ENCODE data around the gene TENT4B. TPM values are rescaled to one million over a fixed set of nuclear protein-coding genes. Genes with fewer than 3 reads are reported as not detected.
"Not testable (repeated sequence)": the region's sequence is repeated elsewhere in the genome, so short reads cannot be mapped to it uniquely, and the experiment has no call there.

Gene TENT4B
- total RNA-seq, 1 donor from 2014 or later = 19.8 TPM

DNA sequence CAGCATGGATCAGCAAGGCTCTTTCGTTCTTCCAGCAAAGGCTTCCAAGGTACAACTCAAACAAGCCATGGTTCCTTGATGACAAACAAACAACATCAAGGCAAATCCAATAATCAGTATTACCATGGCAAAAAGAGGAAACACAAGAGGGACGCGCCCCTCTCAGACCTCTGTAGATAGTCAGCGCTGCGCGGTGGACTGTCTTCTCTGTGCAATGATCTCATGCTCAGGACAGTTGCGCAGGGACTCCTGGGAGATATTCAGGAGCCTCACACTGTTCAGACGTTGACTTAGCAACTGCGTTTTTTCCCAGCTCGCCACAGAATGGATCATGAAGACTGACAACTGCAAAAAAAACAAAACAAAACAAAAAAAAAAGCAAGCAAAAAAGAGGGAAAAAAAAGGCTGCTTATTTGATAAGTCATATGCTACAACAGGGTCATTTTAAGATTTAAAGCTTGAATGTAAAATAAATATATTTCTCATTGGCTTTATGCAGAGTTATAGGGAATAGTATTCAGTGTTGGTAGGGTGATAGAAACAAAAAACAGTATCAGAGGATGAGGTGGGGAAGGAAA lies 76.1 kb downstream of the TENT4B start:
- Mint-ChIP-seq H3K36me3 (ENCODE audit: low read depth) (peaks cover 26% of the 10 kb centered on the region), H3K4me3 (no peak overlapping the region), H3K27ac (no peak overlapping the region), H3K4me1 (ENCODE audit: low read depth) (peaks cover 13% of the 10 kb centered on the region), H3K27me3 (ENCODE audit: insufficient read depth) (no peaks in the 10 kb centered on the region), H3K9me3 (no peaks in the 10 kb centered on the region)
- DNase-seq (ENCODE audit: low spot score) = no peak
- intact Hi-C loops (cut with micrococcal nuclease) = no loop called here

DNA sequence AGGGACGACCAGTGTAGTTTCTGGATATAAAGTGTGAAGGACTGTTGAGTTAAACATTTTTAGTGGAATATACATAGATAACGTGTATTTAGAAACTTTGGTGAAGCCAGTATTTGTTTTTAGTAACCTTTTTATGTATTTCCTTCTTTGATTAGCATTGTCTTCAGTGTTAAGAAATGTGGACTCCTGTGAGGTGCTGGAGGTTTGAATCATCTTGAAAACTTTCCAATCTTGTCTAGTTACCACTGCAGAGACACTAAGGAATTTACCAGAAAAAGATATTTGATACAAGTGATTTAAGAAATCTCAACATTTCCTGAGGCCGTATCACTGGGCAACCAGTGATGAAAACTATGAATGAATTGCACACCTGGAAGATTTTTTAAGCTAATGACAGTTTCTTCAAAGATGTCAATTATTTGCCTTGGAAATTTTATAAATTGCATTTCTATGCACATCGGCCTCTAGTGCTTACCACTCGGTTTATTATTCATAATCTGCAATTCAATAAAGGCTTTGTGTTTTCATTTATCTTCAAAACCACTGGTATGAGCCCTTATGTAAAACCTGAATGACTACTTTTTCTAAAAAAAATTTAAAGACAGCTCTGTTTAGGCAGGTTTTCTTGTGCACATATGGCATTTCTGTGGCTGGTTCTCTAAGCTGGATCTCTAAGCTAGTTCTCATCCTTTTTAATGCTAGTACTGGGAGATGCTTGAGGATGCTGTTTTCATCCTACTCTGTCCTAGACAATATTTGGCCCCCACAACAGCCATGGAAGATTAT lies 81.9 kb downstream of the TENT4B start:
- no peaks in the 10 kb centered on the region for H3K9me3 Mint-ChIP-seq
- no peaks in the 10 kb centered on the region for H3K36me3 Mint-ChIP-seq (ENCODE audit: low read depth)
- peaks cover 4% of the 10 kb centered on the region for H3K27me3 Mint-ChIP-seq (ENCODE audit: insufficient read depth)
- no peak overlapping the region for H3K4me3 Mint-ChIP-seq
- H3K4me1 Mint-ChIP-seq (ENCODE audit: low read depth) = no peaks in the 10 kb centered on the region
- intact Hi-C loops (cut with micrococcal nuclease) = no loop called here
- H3K27ac Mint-ChIP-seq = no peak overlapping the region
- DNase-seq (ENCODE audit: low spot score) = no peak

DNA sequence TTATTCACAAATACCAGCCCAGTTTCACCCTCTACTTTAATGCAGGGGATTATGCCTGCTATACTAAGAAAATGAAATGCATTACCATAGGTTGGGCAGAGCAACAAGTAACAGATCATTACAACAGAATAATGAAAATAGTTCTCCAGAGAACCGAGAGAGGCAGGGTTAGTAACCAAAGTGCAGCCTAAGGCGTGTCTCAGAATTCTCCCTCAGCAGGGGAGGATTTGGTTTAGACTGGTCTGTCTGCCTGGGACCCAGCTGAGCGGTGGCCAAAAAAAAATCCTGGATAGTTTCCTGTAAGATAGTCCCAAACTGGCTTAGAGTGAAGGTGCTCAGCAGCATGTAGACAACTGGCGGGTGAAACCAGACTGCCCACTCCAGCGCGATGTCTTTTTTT lies 82.5 kb downstream of the TENT4B start:
- no peaks in the 10 kb centered on the region for H3K36me3 Mint-ChIP-seq (ENCODE audit: low read depth)
- intact Hi-C loops (cut with micrococcal nuclease) = no loop called here
- no peak for DNase-seq (ENCODE audit: low spot score)
- H3K9me3 Mint-ChIP-seq = no peaks in the 10 kb centered on the region
- H3K4me3 Mint-ChIP-seq = no peak overlapping the region
- no peak overlapping the region for H3K27ac Mint-ChIP-seq
- peaks cover 10% of the 10 kb centered on the region for H3K27me3 Mint-ChIP-seq (ENCODE audit: insufficient read depth)
- H3K4me1 Mint-ChIP-seq (ENCODE audit: low read depth) = no peaks in the 10 kb centered on the region

DNA sequence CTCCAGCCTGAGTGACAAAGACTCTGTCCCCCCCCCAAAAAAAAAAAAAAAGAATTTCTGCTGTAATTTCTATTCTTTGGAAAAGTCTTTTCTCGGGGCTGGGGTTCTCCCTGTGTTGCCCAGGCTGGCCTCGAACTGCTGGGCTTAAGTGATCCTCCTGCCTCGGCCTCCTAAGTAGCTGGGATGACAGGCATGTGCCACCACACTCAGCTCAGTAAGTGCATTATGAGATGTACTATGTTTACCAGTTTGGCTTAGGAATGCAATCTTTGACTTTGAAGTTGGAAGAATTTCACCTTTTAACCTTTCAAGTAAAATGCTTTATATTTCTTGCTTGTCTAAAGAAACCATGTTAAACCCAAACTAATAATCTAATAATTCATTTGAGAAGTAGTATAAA lies 85.2 kb downstream of the TENT4B start:
- Mint-ChIP-seq H3K27ac (no peak overlapping the region), H3K27me3 (ENCODE audit: insufficient read depth) (peaks cover 14% of the 10 kb centered on the region), H3K36me3 (ENCODE audit: low read depth) (no peaks in the 10 kb centered on the region), H3K9me3 (no peaks in the 10 kb centered on the region), H3K4me1 (ENCODE audit: low read depth) (no peaks in the 10 kb centered on the region), H3K4me3 (no peak overlapping the region)
- DNase-seq (ENCODE audit: low spot score) = no peak
- intact Hi-C loops (cut with micrococcal nuclease) = no loop called here

DNA sequence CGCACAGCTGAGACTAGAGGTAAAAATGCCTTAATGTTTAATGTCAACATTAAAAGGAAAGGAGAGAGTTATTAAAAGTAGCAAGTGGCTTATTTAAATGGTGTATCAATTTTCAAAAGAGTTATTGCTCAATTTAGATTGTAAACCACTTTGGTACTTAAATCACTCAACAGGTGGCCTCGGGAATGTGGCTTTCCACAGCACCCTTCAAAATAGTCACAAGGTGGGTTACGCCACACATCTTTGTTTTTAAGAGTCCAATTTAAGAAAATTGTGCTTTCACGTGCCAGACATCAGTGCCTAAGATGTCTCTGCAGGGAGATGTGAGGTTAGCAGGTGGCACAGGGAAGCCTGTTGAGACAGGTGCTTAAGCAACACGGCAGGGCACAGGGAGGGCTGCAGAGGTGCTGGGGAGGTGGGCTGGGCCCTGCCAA lies 85.8 kb downstream of the TENT4B start:
- Mint-ChIP-seq H3K27me3 (ENCODE audit: insufficient read depth) (peaks cover 16% of the 10 kb centered on the region), H3K36me3 (ENCODE audit: low read depth) (no peaks in the 10 kb centered on the region), H3K4me1 (ENCODE audit: low read depth) (no peaks in the 10 kb centered on the region)

DNA sequence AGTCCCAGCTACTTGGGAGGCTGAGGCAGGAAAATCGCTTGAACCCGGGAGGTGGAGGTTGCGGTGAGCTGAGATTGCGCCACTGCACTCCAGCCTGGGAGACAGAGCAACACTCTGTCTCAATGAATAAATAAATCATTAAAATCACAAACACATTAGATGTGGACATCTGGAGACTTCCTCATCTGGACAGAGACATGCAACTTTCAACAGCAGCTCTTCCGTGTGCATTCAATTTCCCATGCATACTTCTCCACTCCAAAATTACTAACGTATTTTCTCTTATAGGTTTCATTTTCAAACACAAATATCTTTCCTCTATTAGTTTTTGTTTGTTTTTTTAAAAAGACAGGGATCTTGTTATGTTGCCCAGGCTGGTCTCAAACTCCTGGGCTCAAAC lies 89.9 kb downstream of the TENT4B start:
- H3K36me3 Mint-ChIP-seq (ENCODE audit: low read depth) = not testable (repeated sequence)
- peaks cover 16% of the 10 kb centered on the region for H3K4me1 Mint-ChIP-seq (ENCODE audit: low read depth)

More for the DNA sequence above, 85.8 kb downstream of the TENT4B start:
- no peaks in the 10 kb centered on the region for H3K9me3 Mint-ChIP-seq
- intact Hi-C loops (cut with micrococcal nuclease) = no loop called here
- no peak overlapping the region for H3K4me3 Mint-ChIP-seq
- DNase-seq (ENCODE audit: low spot score) = no peak
- no peak overlapping the region for H3K27ac Mint-ChIP-seq

DNA sequence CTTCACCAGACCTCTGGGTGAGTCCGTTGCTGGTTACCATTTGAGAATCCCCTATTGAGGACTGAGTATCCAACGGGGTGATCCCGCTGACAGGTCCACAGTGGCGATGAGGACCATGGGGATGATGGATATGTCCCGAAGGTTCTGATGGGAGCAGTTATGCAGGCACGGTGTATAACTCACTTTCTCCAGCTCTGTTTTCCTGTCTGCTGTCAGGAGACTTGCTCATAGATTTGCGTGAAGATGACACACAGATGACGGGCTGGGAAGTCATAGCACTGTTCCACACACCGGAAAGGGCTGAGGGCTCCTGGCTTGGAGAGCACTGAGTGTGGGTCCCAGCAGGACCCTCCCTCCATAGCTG lies 91.0 kb downstream of the TENT4B start:
- no peak for DNase-seq (ENCODE audit: low spot score)
- Mint-ChIP-seq H3K27ac (no peak overlapping the region), H3K27me3 (ENCODE audit: insufficient read depth) (peaks cover 12% of the 10 kb centered on the region), H3K4me1 (ENCODE audit: low read depth) (peaks cover 16% of the 10 kb centered on the region), H3K36me3 (ENCODE audit: low read depth) (no peaks in the 10 kb centered on the region), H3K4me3 (no peak overlapping the region), H3K9me3 (no peaks in the 10 kb centered on the region)
- intact Hi-C loops (cut with micrococcal nuclease) = loop anchor here (2.0 kb wide), 1 partner anchor 31 kb away; no protein-coding TSS in a partner anchor

More for the DNA sequence above, 89.9 kb downstream of the TENT4B start:
- DNase-seq (ENCODE audit: low spot score); H3K4me3 Mint-ChIP-seq; H3K27ac Mint-ChIP-seq; intact Hi-C loops (cut with micrococcal nuclease); H3K9me3 Mint-ChIP-seq: not testable (repeated sequence)
- peaks cover 12% of the 10 kb centered on the region for H3K27me3 Mint-ChIP-seq (ENCODE audit: insufficient read depth)

DNA sequence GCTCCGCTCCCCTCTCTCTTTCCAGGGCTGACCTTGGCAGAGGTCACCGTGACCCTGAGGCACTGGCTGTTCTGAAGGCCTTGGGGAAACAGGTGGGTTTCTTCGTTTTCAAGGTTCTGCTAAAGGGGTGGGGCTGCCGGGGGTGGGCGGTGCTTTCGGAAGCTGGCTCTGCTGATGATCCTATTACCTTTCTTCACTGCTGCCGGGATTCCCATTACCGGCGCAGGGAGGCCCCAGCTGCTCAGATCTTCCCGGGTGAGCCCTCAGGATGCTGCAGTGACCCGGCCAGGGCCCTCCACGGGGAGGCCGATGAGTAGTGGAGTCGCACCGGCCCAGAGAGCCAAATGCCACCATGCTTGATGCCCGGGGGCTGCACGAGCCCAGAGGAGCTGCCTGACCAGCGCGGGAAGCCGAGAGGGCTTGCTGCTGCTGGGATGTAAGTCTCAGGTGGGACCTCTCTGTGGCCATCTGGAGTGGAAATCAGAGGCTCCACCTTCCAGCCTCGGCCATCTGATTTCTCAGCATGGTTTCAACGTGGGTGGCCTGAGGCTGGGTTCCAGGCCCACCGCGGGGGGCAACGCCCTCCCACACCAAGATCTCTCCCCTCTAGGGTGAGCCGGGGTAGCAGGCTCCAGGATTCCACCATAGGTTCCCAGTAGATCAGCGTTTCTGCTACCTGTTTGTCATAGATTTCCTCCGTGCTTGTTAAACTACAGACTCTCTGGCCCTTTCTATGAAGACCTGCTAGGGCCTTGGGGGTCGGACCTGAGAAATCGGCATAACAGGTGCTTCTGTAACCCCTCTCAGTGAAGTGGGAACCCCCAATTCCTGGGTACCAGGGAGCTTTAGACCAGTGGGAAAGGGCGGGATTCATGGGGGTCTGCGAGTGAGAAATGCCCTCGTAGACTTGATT lies 91.7 kb downstream of the TENT4B start:
- Mint-ChIP-seq H3K36me3 (ENCODE audit: low read depth) (no peaks in the 10 kb centered on the region), H3K27ac (peak overlapping the region; percentile 71)

DNA sequence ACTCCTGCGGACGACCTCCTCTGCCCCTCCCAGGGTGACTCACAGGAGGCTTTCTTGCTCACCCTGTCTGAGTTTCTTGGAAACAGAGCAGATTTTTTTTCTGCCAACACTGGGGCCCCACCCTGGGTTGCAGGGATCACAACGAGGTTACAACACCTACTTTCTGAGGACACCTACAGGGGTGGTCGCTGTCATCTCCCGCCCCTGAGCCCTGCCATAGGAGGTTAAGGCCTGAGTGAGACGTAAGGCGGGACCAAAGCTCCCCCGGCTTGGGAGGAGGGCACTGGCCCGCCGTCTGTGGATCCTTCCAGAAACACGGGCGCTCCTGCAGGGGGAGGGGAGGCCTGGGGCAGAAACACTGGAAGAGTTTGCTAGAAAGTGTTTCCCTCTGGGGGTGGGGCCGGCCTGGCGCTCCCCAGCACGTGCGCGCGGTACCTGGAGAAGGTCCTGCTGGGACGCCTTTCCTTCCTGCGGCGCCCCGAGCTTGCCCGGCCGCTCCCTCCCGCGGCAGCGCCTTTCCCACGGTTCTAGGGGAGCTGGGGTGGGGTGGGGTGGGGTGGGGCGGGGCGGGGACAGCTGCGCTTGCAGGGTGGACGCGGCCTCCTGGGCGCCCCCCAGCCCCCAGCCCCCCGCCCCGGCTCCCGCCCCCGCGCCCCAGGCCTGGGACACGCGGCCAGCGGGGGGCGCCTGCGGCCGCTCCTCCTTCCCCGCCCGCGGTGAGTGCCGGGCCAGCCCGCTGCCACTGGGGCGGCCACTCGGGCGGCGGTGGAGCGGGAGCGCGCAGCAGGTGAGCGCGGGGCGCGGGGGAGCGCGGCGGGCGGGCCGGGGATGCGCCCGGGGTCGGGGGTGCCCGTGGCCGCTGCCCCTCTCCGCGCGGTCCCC lies 92.6 kb downstream of the TENT4B start:
- peak overlapping the region; percentile 71 for H3K27ac Mint-ChIP-seq

More for the DNA sequence above, 91.7 kb downstream of the TENT4B start:
- Mint-ChIP-seq H3K9me3 (no peaks in the 10 kb centered on the region), H3K4me1 (ENCODE audit: low read depth) (peaks cover 16% of the 10 kb centered on the region), H3K4me3 (peak overlapping the region; percentile 83), H3K27me3 (ENCODE audit: insufficient read depth) (peaks cover 12% of the 10 kb centered on the region)
- intact Hi-C loops (cut with micrococcal nuclease) = loop anchor here (1.0 to 5.0 kb wide), 4 partner anchors 20 to 73 kb away; no protein-coding TSS in a partner anchor
- no peak for DNase-seq (ENCODE audit: low spot score)

DNA sequence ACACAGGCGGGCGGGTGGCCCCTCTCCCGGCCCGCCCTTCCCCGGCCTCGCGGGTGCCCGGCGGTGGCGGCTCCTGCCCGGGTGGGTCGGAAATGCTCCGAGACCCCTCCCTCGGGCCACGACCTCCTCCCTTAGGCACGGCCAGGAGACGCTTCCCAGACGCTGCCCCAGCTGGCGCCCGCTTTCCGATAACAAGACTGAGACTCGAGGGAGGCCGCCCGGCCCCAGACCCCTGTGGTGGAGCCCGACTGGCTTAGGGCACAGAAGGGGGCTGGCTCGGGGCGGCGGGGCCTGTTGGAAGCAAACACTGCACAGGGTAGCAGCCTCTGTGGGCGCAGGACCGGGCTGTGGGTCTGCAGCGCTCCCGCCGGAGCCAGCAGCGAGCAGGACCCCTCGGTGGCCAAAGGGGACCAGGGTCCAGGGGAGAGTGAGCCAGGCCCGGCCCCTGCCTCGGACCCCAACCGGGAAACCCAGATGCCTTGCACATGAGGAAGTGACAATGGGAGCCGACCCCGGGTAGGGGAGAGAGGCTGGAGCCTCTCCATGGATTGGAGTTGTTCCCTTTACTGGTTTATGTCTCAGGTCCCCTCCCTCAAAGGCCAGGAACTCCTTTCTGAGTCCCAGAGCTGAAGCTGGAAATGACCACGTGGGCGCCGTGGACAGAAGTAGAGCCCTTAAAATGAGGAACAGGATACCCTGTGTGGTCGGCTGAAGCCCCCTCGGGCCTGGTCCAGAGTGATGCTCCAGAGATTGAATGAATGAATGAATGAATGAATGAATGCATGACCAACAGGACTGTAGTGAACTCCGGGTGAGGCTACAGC lies 93.4 kb downstream of the TENT4B start:
- intact Hi-C loops (cut with micrococcal nuclease) = loop anchor here (5.0 kb wide), 1 partner anchor 71 kb away; no protein-coding TSS in a partner anchor
- no peak overlapping the region for H3K27ac Mint-ChIP-seq
- no peak for DNase-seq (ENCODE audit: low spot score)

More for the DNA sequence above, 92.6 kb downstream of the TENT4B start:
- DNase-seq (ENCODE audit: low spot score) = peak; percentile 34
- no peaks in the 10 kb centered on the region for H3K9me3 Mint-ChIP-seq
- peaks cover 6% of the 10 kb centered on the region for H3K27me3 Mint-ChIP-seq (ENCODE audit: insufficient read depth)
- H3K4me1 Mint-ChIP-seq (ENCODE audit: low read depth) = peaks cover 16% of the 10 kb centered on the region
- H3K4me3 Mint-ChIP-seq = peak overlapping the region; percentile 83
- H3K36me3 Mint-ChIP-seq (ENCODE audit: low read depth) = no peaks in the 10 kb centered on the region
- intact Hi-C loops (cut with micrococcal nuclease) = loop anchor here (1.0 to 5.0 kb wide), 4 partner anchors 19 to 72 kb away; no protein-coding TSS in a partner anchor

DNA sequence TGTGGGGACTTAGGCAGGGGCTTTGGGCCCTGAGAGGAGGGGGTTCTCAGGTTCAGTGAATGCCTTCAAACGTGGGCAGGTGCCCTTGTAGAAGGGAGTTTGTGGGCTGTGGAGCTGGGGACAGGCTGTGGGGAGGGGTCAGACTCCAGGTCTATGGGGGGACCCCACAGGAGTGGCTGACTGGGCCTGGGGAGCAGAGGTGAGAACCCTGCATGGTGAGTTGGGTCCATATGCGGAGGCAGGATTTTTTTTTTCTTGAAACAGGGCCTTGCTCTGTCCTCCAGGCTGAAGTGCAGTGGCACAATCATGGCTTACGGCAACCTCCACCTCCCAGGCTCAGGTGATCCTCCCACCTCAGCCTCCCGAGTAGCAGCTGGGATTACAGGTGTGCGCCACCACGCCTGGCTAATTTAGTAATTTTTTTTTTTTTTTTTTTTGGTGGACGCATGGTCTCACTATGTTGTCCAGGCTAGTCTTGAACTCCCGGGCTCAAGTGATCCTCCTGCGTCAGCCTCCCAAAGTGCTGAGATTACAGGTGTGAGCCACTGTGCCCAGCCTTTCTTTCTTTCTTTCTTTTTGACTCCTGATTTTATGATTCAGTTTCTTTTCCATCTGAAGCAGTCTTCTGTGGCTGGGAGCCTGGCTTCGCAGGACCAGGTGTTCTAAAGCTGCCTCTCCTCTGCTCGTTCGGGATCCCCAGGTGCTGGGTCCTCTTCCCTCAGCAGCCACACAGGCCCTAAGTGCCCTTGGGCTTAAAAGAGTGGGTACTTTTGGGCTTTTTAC lies 94.2 kb downstream of the TENT4B start:
- H3K4me1 Mint-ChIP-seq (ENCODE audit: low read depth) = peaks cover 16% of the 10 kb centered on the region
- no peak for DNase-seq (ENCODE audit: low spot score)
- intact Hi-C loops (cut with micrococcal nuclease) = loop anchor here (5.0 kb wide), 1 partner anchor 70 kb away; no protein-coding TSS in a partner anchor
- peaks cover 6% of the 10 kb centered on the region for H3K27me3 Mint-ChIP-seq (ENCODE audit: insufficient read depth)
- no peaks in the 10 kb centered on the region for H3K36me3 Mint-ChIP-seq (ENCODE audit: low read depth)
- H3K27ac Mint-ChIP-seq = peak overlapping the region; percentile 61
- H3K4me3 Mint-ChIP-seq = peak overlapping the region; percentile 78
- H3K9me3 Mint-ChIP-seq = no peaks in the 10 kb centered on the region

More for the DNA sequence above, 93.4 kb downstream of the TENT4B start:
- Mint-ChIP-seq H3K4me1 (ENCODE audit: low read depth) (peaks cover 16% of the 10 kb centered on the region), H3K27me3 (ENCODE audit: insufficient read depth) (peaks cover 6% of the 10 kb centered on the region), H3K4me3 (peak overlapping the region; percentile 76), H3K36me3 (ENCODE audit: low read depth) (no peaks in the 10 kb centered on the region), H3K9me3 (no peaks in the 10 kb centered on the region)
